Effector memory CD8-positive, alpha-beta T cell (primary cell): ENCODE data around the gene SMAD3.

Experiments used
- ATAC-seq: fragments of 150-1000 bp; cut with Tn5 transposase; replicated peaks from 2 replicates; pipeline ENCODE4 v1.10.0; 2021; ENCODE audit warnings: mild to moderate bottlenecking, moderate library complexity
- DNase-seq, 3 experiments: peaks; one replicate each; pipeline ENCODE4 v3.0.0; 2021
- H3K27ac Mint-ChIP-seq, 2 donors: one replicate each; pipeline ENCODE4 v1.8.0; 2022; ENCODE audit warnings: mild to moderate bottlenecking in 2 of 2, mixed read lengths in 2 of 2, moderate library complexity in 2 of 2
- H3K27me3 Mint-ChIP-seq, 2 donors: one replicate each; pipeline ENCODE4 v1.8.0; 2022; ENCODE audit warnings: mixed read lengths in 2 of 2
- H3K36me3 Mint-ChIP-seq: one replicate; pipeline ENCODE4 v1.8.0; 2022; ENCODE audit warnings: mild to moderate bottlenecking, moderate library complexity, mixed read lengths; ENCODE audit not compliant: insufficient read depth
- H3K4me1 Mint-ChIP-seq, 2 donors: one replicate each; pipeline ENCODE4 v1.8.0; 2022; ENCODE audit warnings: low read depth in 2 of 2, mixed read lengths in 2 of 2
- H3K4me3 Mint-ChIP-seq, 2 donors: one replicate each; pipeline ENCODE4 v1.8.0; 2022; ENCODE audit warnings: mild to moderate bottlenecking in 2 of 2, mixed read lengths in 2 of 2, moderate library complexity in 2 of 2
- H3K9me3 Mint-ChIP-seq, 2 donors: one replicate each; pipeline ENCODE4 v1.8.0; 2022; ENCODE audit warnings: mixed read lengths in 2 of 2

Gene SMAD3

DNA sequence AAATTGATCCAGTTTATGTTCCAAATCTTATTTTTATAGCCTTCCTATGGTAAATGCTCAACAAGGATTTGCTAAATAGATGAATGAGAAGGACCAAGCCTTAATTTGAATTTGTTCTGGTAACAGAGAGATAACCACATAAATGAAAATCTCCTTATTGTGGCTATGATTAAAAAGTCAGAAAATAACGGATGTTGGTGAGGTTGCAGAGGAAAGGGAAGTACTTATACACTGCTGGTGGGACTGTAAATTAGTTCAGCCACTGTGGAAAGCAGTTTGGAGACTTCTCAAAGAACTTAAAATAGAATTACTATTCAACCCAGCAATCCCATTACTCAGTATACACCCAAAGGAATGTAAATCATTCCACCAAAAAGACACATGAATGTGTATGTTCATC lies 162.9 kb downstream of the SMAD3 start:
- H3K27ac Mint-ChIP-seq: peak overlapping the region in 1 of 2 donors; percentile 75
- peaks cover 34% of the 10 kb centered on the region for H3K36me3 Mint-ChIP-seq
- H3K4me3 Mint-ChIP-seq: no peak overlapping the region
- H3K9me3 Mint-ChIP-seq: no peaks in the 10 kb centered on the region
- no peaks in the 10 kb centered on the region for H3K27me3 Mint-ChIP-seq
- ATAC-seq: no peak
- DNase-seq: no peak
- peaks cover 5 to 19% of the 10 kb centered on the region in 2 donors for H3K4me1 Mint-ChIP-seq

- Mint-ChIP-seq H3K27me3 (no peaks in the 10 kb centered on the region), H3K9me3 (no peaks in the 10 kb centered on the region), H3K36me3 (peaks cover 47% of the 10 kb centered on the region), H3K4me1 (peaks cover 5 to 14% of the 10 kb centered on the region in 2 donors), H3K27ac (no peak overlapping the region), H3K4me3 (no peak overlapping the region)
- no peak for ATAC-seq
- no peak for DNase-seq
Measured at GRCh38 chr15:67230504-67230903, 165.1 kb downstream of the SMAD3 start.

GRCh38 chr15:67232591-67232990 lies 167.2 kb downstream of the SMAD3 start:
- ATAC-seq (no peak), DNase-seq (no peak)
- Mint-ChIP-seq H3K27me3 (no peaks in the 10 kb centered on the region), H3K36me3 (peaks cover 46% of the 10 kb centered on the region), H3K4me3 (no peak overlapping the region), H3K27ac (no peak overlapping the region), H3K4me1 (peaks cover 5 to 15% of the 10 kb centered on the region in 2 donors), H3K9me3 (no peaks in the 10 kb centered on the region)

DNA sequence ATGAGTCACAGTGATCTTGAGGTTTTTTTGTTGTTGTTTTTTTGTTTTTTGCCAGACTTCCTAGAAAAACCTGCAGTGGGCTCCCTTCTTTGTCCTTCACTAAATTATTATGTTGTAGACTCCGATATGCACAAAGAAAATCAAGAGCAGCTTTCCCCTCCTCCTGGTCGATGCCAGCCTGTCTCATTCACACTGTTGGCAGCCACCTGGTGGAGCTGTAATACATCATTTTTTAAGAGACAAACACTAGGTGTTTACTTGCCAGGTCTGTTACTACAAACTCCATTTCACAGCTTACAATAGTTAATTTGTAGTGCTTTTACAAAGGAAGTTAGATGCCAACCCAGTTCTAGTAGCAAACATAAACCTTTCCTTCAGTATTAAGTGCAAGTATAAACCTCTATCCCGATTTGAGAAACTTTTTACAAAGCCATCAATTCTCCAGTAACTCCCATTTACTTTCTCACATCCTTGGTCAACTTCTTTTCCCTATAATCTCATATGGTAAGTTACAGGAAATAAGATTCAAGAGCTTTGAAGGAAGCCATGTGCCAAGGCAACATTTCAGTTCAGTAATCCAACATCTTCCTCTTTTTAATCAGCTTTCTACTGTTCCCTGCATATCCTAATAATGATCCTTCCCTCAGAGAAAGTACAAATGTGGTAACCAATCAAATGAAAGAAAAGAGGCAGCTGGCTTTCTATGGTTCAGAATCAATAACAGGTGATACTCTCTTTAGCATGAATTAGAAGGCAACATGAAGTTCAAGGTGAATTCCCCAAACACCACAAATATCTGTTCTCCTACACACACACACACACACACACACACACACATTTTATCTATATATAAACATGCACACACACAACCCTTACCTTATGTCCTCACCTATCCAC lies 175.1 kb downstream of the SMAD3 start:
- H3K27ac Mint-ChIP-seq: peak overlapping the region; percentile 70 to 87
- no peaks in the 10 kb centered on the region for H3K27me3 Mint-ChIP-seq
- peaks cover 31 to 44% of the 10 kb centered on the region in 2 donors for H3K4me1 Mint-ChIP-seq
- DNase-seq: peak in 2 of 3 experiments; percentile 13 to 16
- H3K36me3 Mint-ChIP-seq: peaks cover 13% of the 10 kb centered on the region
- peak overlapping the region; percentile 63 to 68 for H3K4me3 Mint-ChIP-seq
- no peaks in the 10 kb centered on the region for H3K9me3 Mint-ChIP-seq
- ATAC-seq: peak; percentile 78

DNA sequence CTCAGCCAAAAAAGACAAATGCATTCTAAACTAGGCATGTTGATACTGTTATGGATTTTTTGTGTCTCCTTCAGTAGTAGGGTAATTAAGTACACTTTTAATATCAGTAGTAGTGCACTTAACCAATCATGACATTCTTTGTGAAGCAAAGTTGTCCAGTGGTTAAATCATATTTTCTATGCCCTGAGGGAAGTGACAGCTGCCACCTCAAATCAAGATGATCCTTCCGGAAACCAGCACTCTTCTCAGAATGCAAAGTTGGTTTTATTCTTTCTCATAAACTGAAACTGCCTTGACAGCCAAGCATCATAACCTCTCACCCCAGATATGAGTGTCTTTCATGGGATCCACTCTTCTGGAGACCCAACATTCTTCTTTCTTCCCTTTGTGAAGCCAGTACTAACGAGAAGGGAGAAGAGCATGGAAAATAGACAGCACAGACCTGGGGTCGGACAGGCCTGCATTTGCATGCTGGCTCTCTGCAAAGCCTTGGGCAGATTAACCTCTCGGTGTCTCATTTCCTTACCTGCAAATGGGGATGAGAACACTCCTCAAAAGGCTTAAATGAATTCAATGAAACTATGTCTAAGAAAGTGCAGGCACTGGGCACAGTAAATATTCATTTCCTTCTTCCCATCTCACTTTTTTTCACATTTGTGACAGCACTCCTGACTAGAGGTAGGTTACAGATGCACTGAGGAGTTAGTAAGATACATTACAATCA lies 175.9 kb downstream of the SMAD3 start:
- no peaks in the 10 kb centered on the region for H3K9me3 Mint-ChIP-seq
- peaks cover 16% of the 10 kb centered on the region for H3K36me3 Mint-ChIP-seq
- DNase-seq: peak in 1 of 3 experiments; percentile 3
- peak overlapping the region; percentile 70 to 87 for H3K27ac Mint-ChIP-seq
- H3K4me3 Mint-ChIP-seq: peak overlapping the region; percentile 63 to 68
- H3K4me1 Mint-ChIP-seq: peaks cover 31 to 44% of the 10 kb centered on the region in 2 donors
- peak; percentile 69 for ATAC-seq
- no peaks in the 10 kb centered on the region for H3K27me3 Mint-ChIP-seq

DNA sequence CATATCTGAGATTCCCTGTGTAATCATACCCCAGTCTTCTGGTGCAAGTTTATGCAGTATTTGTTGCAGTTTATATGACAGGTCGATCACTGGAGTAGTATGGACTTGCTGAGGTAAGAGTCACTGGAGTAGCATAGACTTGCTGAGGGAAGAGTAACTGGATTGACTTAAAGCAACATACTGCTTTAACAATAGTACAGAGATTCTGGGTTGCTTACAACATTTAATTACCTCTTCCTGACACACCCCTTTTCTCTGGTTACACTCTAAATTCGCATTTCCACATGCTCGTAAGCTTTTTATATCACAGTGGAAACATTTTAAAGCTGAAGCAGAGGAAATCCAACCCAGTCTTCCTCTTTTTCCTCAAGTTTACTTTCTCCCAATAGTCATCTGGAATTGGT lies 177.3 kb downstream of the SMAD3 start:
- Mint-ChIP-seq H3K4me3 (peak overlapping the region in 1 of 2 donors; percentile 32), H3K27ac (peak overlapping the region in 1 of 2 donors; percentile 32), H3K4me1 (peaks cover 31 to 46% of the 10 kb centered on the region in 2 donors), H3K36me3 (peaks cover 15% of the 10 kb centered on the region), H3K27me3 (no peaks in the 10 kb centered on the region), H3K9me3 (no peaks in the 10 kb centered on the region)
- DNase-seq (no peak), ATAC-seq (no peak)
